ENCODE results near the gene PTCH1. TPM values are rescaled to one million over a fixed set of nuclear protein-coding genes. Genes with fewer than 3 reads are reported as not detected.

The PTCH1 gene
- total and polyA plus RNA-seq, 2 donors from 2014 or later, result 2.6 to 37.2 TPM

DNA sequence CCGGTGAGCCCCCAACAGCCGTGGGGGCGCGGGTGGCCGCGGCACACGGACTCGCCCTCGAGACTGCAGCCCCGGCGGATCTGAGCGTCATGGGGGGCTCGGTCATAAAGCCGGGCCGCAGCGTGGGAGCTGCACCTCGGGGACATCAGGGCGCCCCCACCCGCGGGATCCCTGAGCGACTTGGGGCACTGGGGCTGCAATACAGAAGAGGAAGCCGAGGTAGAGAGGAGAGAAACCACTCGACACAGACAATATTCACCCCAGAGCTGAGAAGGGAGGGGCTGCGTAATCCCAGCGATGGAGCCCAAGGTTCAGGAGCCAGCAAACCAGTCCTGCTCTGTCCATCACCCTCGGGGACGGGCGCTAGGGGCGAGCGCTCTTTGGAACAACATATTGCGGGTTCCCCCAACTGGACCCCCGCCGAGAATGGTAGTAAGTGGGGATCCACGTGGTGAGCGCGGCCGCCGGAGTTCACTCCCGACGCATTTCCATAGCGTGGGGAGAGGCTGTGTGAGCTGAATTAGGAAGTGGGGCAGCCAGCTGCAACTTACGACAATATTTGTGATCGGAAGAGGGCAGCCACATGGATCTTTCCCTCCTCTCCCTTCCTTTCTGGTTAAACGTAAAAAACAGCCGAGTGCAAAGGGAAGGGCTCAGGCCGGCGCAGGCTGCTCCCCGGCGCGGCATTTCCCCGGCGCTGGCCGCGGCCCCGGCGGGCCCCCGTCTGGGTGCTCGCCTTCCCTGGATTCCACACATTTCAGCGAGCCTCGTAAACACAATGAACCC, 9.9 kb downstream of the PTCH1 start:
- Histone ChIP-seq H3K36me3 (ENCODE audit: control insufficient read depth in 2 of 3, insufficient read depth in 3 of 3, low read length in 3 of 3) (no peaks in the 10 kb centered on the region), H3K27ac (ENCODE audit: low read depth in 2 of 2, low read length in 2 of 2) (peak overlapping the region; percentile 88 to 89), H3K9me3 (ENCODE audit: control insufficient read depth in 2 of 3, insufficient read depth in 1 of 3, low read length in 3 of 3) (no peaks in the 10 kb centered on the region), H3K4me1 (ENCODE audit: control insufficient read depth in 2 of 3, insufficient read depth in 2 of 3, low read depth in 1 of 3, low read length in 3 of 3) (peaks cover 0 to 10% (median 3%) of the 10 kb centered on the region in 3 donors), H3K9ac (ENCODE audit: low read length in 3 of 3) (peak overlapping the region; percentile 11 to 93 (median 81)), H3K4me3 (ENCODE audit: low read length in 3 of 3) (peak overlapping the region; percentile 85 to 94 (median 86)), H3K27me3 (ENCODE audit: control insufficient read depth, insufficient read depth, low read length) (no peaks in the 10 kb centered on the region)
- TF ChIP-seq, protein P1, sequence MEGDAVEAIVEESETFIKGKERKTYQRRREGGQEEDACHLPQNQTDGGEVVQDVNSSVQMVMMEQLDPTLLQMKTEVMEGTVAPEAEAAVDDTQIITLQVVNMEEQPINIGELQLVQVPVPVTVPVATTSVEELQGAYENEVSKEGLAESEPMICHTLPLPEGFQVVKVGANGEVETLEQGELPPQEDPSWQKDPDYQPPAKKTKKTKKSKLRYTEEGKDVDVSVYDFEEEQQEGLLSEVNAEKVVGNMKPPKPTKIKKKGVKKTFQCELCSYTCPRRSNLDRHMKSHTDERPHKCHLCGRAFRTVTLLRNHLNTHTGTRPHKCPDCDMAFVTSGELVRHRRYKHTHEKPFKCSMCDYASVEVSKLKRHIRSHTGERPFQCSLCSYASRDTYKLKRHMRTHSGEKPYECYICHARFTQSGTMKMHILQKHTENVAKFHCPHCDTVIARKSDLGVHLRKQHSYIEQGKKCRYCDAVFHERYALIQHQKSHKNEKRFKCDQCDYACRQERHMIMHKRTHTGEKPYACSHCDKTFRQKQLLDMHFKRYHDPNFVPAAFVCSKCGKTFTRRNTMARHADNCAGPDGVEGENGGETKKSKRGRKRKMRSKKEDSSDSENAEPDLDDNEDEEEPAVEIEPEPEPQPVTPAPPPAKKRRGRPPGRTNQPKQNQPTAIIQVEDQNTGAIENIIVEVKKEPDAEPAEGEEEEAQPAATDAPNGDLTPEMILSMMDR (IDR thresholded peaks at IDR 0.05; ENCODE audit: borderline replicate concordance, extremely low read depth, insufficient read depth), result no peak
- FAIRE-seq, result no peak
- DNase-seq, result peak; percentile 57 to 87 (median 78)
- intact Hi-C loops (cut with DNase I), result no loop called here

DNA sequence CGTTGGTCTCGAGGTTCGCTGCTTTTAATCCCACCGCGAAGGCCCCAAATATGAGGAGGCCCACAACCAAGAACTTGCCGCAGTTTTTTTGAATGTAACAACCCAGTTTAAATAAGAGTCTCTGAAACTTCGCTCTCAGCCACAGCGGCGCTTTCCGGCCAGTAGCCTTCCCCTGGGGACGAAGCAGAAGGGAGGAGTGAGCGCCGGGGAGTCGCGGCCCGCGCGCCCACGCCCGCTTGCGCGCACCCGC, 10.4 kb downstream of the PTCH1 start:
- peak overlapping the region; percentile 88 to 89 for H3K27ac ChIP-seq (ENCODE audit: low read depth in 2 of 2, low read length in 2 of 2)
- H3K36me3 ChIP-seq (ENCODE audit: control insufficient read depth in 2 of 3, insufficient read depth in 3 of 3, low read length in 3 of 3), result no peaks in the 10 kb centered on the region
- FAIRE-seq (no peak), DNase-seq (peak in 2 of 5 donors; percentile 45 to 73)
- intact Hi-C loops (cut with DNase I), result no loop called here
- H3K9me3 ChIP-seq (ENCODE audit: control insufficient read depth in 2 of 3, insufficient read depth in 1 of 3, low read length in 3 of 3), result no peaks in the 10 kb centered on the region
- TF ChIP-seq, protein P1 (IDR thresholded peaks at IDR 0.05; ENCODE audit: borderline replicate concordance, extremely low read depth, insufficient read depth), result no peak
- H3K27me3 ChIP-seq (ENCODE audit: control insufficient read depth, insufficient read depth, low read length), result no peaks in the 10 kb centered on the region
- H3K4me1 ChIP-seq (ENCODE audit: control insufficient read depth in 2 of 3, insufficient read depth in 2 of 3, low read depth in 1 of 3, low read length in 3 of 3), result peaks cover 0 to 10% (median 3%) of the 10 kb centered on the region in 3 donors
- peak overlapping the region; percentile 41 to 93 (median 50) for H3K9ac ChIP-seq (ENCODE audit: low read length in 3 of 3)
- H3K4me3 ChIP-seq (ENCODE audit: low read length in 3 of 3), result peak overlapping the region; percentile 85 to 94 (median 86)

DNA sequence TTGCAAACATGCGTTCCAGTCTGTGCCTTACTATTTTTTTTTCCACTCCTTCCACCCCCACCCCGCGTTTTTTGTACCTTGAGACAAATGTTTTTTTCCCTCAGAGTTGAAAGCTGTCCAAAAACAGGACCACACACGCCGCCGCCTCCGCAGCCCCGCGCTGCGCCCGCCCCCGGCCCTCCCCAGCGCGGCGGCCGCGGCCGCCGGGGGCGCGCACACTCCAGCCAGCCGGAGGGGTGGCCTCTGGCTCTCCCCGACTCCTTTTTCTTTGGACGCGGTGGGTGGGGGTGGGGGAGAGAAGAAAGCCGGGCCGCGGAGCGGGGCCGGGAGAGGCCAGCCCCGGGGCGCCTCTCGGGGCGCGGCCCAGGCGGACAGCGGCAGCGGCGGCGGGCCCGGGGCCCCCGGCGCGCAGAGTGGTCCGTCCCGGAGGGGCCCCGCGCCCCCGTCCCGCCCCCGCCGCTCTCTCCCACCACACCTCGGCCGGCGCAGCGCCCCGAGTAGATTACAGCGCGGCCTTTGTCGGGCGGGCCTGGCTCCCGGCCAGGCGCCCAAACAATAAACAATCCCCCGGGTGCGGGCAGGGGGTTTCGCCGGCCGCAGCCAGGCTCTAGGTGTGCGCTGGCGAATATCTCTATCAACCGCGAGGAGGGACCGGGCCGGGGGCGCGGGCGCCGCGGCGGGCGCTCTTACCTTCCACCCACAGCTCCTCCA, 10.9 kb downstream of the PTCH1 start:
- Histone ChIP-seq H3K4me1 (ENCODE audit: control insufficient read depth in 2 of 3, insufficient read depth in 2 of 3, low read depth in 1 of 3, low read length in 3 of 3) (peaks cover 0 to 12% (median 3%) of the 10 kb centered on the region in 3 donors), H3K9ac (ENCODE audit: low read length in 3 of 3) (peak overlapping the region; percentile 41 to 93 (median 50)), H3K9me3 (ENCODE audit: control insufficient read depth in 2 of 3, insufficient read depth in 1 of 3, low read length in 3 of 3) (no peaks in the 10 kb centered on the region), H3K4me3 (ENCODE audit: low read length in 3 of 3) (peak overlapping the region; percentile 85 to 94 (median 86)), H3K27ac (ENCODE audit: low read depth in 2 of 2, low read length in 2 of 2) (peak overlapping the region; percentile 88 to 89), H3K36me3 (ENCODE audit: control insufficient read depth in 2 of 3, insufficient read depth in 3 of 3, low read length in 3 of 3) (no peaks in the 10 kb centered on the region), H3K27me3 (ENCODE audit: control insufficient read depth, insufficient read depth, low read length) (no peaks in the 10 kb centered on the region)
- intact Hi-C loops (cut with DNase I), result no loop called here
- TF ChIP-seq, protein P1 (IDR thresholded peaks at IDR 0.05; ENCODE audit: borderline replicate concordance, extremely low read depth, insufficient read depth), result no peak
- DNase-seq (peak; percentile 80 to 91 (median 87)), FAIRE-seq (no peak)

Measured in kidney (tissue), 14 donors.